HCT116 (cell line): ENCODE measurements around the gene GPRC5D.

Experiments
- CBX3 ChIP-seq: IDR thresholded peaks from 2 replicates; pipeline ENCODE4 v1.6.1; 2012; ENCODE audit warnings: low read depth
- CEBPB ChIP-seq: IDR thresholded peaks from 2 replicates; pipeline ENCODE4 v1.6.1; 2012; ENCODE audit warnings: low read depth
- CTCF ChIP-seq, 3 experiments: fragments of 200-600 bp in 1 of 3; sonication (generic) in 1 of 3; IDR thresholded peaks in 2 of 3; conservative IDR thresholded peaks in 1 of 3; 2 replicates each; pipeline ENCODE4 v1.5.1; 2012 to 2017; ENCODE audit warnings: low read depth in 2 of 3, low read length in 2 of 3, antibody characterized with exemption in 1 of 3, borderline replicate concordance in 1 of 3, control low read depth in 1 of 3, mild to moderate bottlenecking in 1 of 3, mixed read lengths in 1 of 3, mixed run types in 1 of 3, moderate library complexity in 1 of 3; ENCODE audit not compliant: insufficient read depth in 1 of 3
- EZH2 ChIP-seq: fragments of 200-600 bp; sonication (generic); IDR thresholded peaks from 2 replicates; pipeline ENCODE4 v1.6.1; 2017; ENCODE audit warnings: antibody characterized with exemption, mixed run types
- EZH2phosphoT487 ChIP-seq: fragments of 200-600 bp; IDR thresholded peaks from 2 replicates; pipeline ENCODE4 v1.6.1; 2018; ENCODE audit warnings: antibody characterized with exemption, borderline replicate concordance
- FOSL1 ChIP-seq: IDR thresholded peaks from 2 replicates; pipeline ENCODE4 v1.6.1; 2012; ENCODE audit warnings: low read depth
- POLR2A ChIP-seq: IDR thresholded peaks from 2 replicates; pipeline ENCODE4 v1.7.0; 2011; ENCODE audit warnings: borderline replicate concordance; ENCODE audit not compliant: insufficient read depth, insufficient read length; ENCODE audit errors: extremely low read depth
- POLR2AphosphoS5 ChIP-seq: IDR thresholded peaks from 2 replicates; pipeline ENCODE4 v1.6.1; 2011; ENCODE audit warnings: mild to moderate bottlenecking, low read depth, low read length, moderate library complexity
- SP1 ChIP-seq: IDR thresholded peaks from 2 replicates; pipeline ENCODE4 v1.6.1; 2012; ENCODE audit warnings: low read depth
- YY1 ChIP-seq: IDR thresholded peaks from 2 replicates; pipeline ENCODE4 v1.6.1; 2011; ENCODE audit warnings: low read length, low read depth, moderate library complexity, mild to moderate bottlenecking; ENCODE audit not compliant: insufficient replicate concordance; ENCODE audit errors: extremely low read depth
- ZFX ChIP-seq: fragments of 450-650 bp; IDR thresholded peaks from 2 replicates; pipeline ENCODE4 v1.6.1; 2017
- TF ChIP-seq, protein P1 (sequence below): IDR thresholded peaks from 2 replicates; pipeline ENCODE4 v1.6.1; 2012

DNA sequence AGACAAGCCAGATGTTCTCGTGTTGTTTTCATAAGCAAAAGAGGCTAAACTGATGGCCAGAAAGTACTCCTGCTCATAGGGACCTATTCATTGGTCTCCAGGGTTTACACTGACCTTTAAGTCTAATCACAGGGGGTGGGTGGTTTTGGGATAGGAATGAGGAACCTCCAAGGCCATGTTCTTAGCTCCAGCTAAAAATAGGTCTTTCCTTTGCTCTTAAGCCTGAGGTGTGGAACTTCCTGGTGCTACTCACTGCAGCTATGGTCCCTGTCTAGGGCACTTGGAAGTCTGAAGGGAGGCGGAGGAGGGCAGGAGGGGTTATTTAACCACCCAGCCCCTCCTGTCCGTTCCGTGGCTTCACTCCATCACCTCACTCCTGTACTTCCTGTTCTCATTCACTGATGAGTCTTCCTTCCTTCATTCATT, 42.0 kb downstream of the GPRC5D start:
- TF ChIP-seq CEBPB (no peak), POLR2A (no peak), POLR2AphosphoS5 (peak; percentile 53), CTCF (IDR thresholded peaks at IDR 0.05 in 2 of 3, conservative IDR thresholded peaks at IDR 0.05 in 1 of 3; ENCODE audit: borderline replicate concordance in 1 of 3, insufficient read depth in 1 of 3, low read depth in 2 of 3, low read length in 2 of 3) (no peak), ZFX (no peak), EZH2 (no peak), CBX3 (no peak), SP1 (no peak), EZH2phosphoT487 (no peak), FOSL1 (no peak), YY1 (no peak)
- TF ChIP-seq, protein P1, sequence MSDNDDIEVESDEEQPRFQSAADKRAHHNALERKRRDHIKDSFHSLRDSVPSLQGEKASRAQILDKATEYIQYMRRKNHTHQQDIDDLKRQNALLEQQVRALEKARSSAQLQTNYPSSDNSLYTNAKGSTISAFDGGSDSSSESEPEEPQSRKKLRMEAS: no peak
